EH (cell line): ENCODE results near the gene FRMD4A.
A peak's percentile ranks its signal among the peaks of the same experiment; 100 is the strongest.

ENCODE experiments used
- DNase-seq: peaks from one replicate; pipeline ENCODE4 v3.0.0-alpha.2; 2015; ENCODE audit warnings: low read depth

Gene FRMD4A

GRCh38 chr10:13816195-13816925, 514.4 kb downstream of the FRMD4A start:
- peak; percentile 86 for DNase-seq

- DNase-seq = peak; percentile 87
These were observed 515.0 kb downstream of the FRMD4A start for GRCh38 chr10:13815756-13816155.

DNA sequence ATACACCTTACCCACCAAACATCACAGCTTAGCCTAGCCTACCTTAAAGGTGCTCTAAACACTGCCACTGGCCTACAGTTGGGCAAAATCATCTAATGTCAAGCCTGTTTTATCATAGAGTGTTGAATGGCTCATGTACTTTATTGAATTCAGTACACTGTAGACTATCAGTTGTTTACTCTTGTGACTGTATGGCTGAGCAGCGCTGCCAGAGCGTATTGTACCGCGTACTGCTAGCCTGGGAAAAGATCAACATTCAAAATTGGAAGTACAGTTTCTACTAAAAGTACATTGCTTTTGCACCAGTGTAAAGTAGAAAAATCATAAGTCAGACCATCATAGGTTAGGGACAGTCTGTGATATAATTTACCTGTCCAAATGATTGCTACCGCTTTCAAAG, 517.2 kb downstream of the FRMD4A start:
- no peak for DNase-seq

DNA sequence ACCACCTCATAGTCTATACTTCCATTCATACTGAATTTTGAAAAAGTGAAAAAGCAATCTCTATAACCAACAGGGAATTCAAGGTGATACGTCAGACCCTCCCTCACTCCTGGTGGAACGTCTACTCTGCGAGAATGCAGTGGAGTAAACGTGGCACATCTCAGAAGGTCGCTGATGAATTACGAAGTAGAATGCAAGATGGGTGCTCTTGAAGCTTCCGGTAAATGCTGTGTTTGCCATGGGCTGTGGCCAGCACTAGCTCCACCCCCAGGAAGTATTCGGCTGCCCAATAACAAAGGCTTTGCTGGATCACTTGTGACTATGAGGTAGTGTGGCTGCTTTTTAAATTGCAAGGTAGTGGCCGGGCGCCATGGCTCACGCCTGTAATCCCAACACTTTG, 517.9 kb downstream of the FRMD4A start:
- no peak for DNase-seq

- DNase-seq = no peak
These were observed 520.2 kb downstream of the FRMD4A start for GRCh38 chr10:13810568-13810967.

- no peak for DNase-seq
These were observed 521.3 kb downstream of the FRMD4A start for GRCh38 chr10:13809427-13809826.

DNA sequence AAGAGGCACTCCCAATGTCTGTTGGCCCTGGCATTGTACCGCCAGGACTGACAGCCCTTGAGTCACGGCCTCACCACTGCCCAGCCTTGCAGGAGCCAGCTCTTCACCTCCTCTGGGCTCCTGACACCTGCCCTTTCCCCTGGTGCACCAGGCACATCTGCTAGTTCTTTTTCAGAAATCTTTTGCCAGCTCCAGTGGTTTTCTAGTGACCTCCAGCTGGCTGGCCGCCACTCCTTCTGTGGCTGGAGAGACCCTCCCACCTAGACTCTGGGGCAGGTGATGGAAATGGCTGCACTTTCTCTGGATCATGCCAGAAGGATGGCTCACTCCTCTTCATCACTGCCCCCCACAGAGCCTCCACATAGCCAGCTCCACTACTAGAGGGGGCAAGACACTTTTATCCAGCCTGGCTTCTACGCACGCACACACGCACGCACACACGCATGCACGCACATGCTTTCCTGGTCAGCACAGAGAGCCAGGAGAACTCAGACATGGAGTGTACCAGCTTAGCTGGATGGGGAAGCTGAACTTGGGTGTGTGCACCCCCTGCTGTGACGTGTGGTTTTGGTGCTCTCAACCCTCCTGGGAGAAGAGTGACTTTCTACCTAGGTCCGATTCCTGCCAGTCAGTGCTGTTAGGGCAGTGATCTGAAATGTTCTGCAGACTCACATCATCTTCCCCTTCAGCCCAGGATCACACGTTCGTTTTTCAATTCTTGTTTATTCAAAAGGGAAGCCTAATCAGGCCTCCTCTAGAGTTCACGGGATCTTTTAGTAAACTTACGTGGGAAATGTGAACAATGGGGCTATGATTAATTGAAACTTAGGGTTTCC, 522.0 kb downstream of the FRMD4A start:
- DNase-seq = no peak

DNA sequence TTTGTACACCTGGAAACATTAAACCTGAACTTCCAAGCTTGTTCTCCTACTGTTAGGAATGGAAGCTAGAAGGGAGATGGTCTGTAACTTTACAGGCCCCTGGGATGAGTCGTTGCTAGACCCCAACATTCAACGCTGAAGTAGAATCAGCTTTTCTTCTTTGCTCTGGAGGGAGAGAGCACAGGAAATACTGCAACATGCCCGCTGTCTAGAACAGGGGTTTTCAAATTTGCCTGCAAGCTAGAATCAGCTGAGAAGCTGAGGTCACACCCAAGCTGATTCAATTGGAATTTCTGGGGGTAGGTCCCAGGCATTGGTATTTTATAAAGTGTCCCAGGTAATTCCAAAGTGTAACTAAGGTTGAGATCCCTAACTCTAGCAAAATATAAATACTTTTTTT, 524.3 kb downstream of the FRMD4A start:
- no peak for DNase-seq

GRCh38 chr10:13803566-13804554, 526.9 kb downstream of the FRMD4A start:
- DNase-seq = peak; percentile 38

GRCh38 chr10:13801907-13802288, 528.8 kb downstream of the FRMD4A start:
- no peak for DNase-seq

GRCh38 chr10:13801156-13801906, 529.4 kb downstream of the FRMD4A start:
- DNase-seq = no peak

GRCh38 chr10:13797164-13797563, 533.6 kb downstream of the FRMD4A start:
- no peak for DNase-seq

DNA sequence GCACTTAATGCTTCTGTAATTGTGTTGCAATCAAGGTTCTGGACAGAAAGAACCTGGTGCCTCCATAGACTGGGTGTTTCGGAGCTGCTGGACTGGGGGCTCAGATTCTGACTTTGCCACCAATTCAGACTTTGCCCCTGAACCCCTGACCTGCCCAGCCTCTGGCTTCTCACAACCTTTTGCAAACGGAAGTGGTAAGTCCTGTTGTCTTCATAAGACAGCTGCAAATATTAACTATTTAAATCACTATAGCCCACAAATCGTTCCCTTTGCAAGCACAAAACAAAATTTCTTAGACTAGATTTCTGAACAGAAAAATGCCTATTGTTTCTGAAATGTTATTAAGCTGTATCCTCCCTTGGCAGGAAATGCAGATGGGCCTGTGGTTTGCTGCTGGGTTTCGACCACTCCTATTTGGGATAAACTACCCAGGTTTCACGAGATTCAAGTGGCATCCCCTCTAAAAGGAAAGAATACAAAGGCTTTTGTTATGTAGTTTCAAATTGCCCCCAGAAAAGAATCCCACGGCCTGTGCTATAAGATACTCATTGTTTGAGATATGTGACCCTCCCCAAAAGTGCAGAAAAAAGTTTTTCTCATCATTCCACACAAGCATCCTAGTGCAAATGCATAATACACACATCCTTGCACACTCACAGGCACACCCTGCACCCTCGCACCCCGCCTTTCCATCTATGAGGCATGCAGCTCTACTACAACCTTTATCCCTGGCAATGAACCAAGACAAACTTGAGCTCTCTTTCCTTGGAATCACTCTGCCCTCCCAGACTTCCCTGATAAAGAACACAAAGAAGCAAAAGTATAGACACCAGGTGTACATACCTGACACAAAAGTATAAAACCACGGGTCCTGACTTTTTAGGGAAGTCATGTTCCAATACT, 534.8 kb downstream of the FRMD4A start:
- DNase-seq = no peak

GRCh38 chr10:13794992-13795612, 535.6 kb downstream of the FRMD4A start:
- DNase-seq = no peak

DNA sequence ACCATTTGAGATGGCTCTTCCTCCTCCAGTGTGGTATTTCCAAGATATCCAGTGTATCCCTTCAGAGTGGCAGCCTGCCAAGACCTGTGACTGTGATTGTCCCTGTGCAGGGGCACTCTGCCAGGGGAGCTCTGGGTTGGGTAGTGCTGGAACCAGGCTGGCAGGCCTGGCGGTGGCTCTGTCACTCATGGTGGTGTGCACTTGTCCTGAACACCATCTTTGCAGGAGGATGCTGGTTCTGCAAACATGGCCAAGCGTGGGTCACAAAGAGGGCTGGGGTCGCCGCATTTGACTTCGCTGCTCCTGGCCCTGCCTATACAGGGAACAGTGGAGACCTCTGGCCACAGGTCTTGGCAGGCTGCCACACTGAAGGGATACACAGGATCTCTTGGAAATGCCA, 538.7 kb downstream of the FRMD4A start:
- no peak for DNase-seq

GRCh38 chr10:13791483-13791882, 539.2 kb downstream of the FRMD4A start:
- no peak for DNase-seq

DNA sequence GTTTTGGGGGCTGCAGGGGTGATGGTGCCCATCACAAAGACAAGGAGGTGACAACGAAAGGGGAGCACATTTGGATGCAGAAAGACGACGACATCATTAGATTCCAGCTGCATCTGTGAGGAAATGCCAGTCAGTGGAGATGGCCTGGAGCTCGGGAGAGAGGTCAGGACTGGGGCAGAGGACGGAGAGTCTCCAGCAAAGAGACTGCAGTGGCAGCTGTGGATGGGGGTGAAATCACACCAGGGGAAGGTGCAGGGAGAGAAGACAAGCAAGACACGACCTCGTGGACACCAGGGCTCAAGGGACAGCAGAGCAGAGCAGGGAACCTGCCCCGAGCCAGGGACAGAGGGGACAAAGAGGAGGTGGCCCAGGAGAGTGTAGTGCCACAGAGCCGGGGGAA, 540.5 kb downstream of the FRMD4A start:
- peak; percentile 71 for DNase-seq

DNA sequence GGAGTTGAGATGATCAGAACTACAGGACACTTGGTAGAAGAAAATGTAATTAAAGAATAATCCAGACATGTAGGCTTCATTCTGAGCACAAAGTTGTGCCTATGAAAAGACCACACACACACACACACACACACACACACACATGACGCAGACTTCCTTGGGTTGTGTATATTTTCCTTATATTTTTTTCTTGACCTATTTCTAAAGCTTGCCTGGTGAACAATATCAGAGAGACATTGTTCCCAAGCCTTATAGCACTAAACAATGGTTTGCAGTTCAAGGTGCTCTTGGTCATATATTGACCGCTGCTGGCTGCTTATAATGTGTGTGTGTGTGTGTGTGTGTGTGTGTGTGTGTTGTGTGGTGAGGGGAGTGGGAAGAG, 541.3 kb downstream of the FRMD4A start:
- DNase-seq = no peak

GRCh38 chr10:13788711-13789447, 541.8 kb downstream of the FRMD4A start:
- peak; percentile 72 for DNase-seq

GRCh38 chr10:13788320-13788600, 542.5 kb downstream of the FRMD4A start:
- peak; percentile 53 for DNase-seq
